ENCODE measurements around the gene SPTLC3.
"Not testable (repeated sequence)": the region's sequence is repeated elsewhere in the genome, so short reads cannot be mapped to it uniquely, and the experiment has no call there.

SPTLC3 gene

GRCh38 chr20:13008761-13009681 is at the start of gene SPTLC3:
SPTLC3 (plus strand) TSS chr20:13008972; CDS start chr20:13009268, 296 bp downstream.
- DNase-seq = no peak

- no peak for DNase-seq
These were observed 47.0 kb upstream of the SPTLC3 start for GRCh38 chr20:12961725-12962124.

DNA sequence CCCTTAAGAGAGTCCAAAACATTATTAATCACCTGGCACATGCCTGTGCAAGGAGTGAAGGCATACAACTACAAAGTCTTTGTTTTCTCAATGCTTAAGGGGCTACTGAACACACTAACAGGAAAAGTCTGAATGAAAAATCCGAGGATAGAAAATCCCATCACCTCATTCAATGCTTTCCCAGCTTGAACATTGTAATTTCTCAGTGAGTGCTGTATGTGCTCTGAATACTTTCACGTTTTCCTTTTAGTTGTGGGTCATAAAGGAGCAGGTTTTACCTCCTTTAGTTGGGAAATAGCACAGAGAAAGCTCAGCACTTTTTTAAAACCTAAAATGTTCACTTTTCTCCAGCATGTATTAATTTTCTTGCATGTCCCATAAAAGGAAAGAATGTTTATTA is 45.9 kb upstream of the SPTLC3 start:
- no peak for DNase-seq

DNA sequence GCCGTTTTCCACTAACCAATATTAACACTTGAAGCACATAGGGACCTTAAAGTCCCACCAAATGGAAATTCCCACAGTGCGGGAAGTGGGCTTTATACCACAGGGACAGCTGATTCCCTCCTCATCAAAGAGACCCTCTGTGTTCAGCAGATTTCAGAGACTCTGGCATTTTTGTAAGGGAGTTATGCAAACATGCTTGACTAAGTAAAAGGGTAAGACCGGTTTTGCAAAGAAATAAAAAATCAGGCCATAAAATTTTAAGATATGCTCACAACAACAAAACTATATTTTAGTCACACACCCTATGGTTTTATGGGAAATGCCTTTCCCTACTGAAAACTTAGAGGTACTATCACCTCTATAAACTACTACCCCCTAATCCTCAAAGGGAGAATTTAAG is 45.4 kb upstream of the SPTLC3 start:
- no peak for DNase-seq

- no peak for DNase-seq
These were observed 43.4 kb upstream of the SPTLC3 start for GRCh38 chr20:12965212-12965869.

- DNase-seq = no peak
These were observed 42.9 kb upstream of the SPTLC3 start for GRCh38 chr20:12965870-12966251.

- peak in 1 of 2 experiments; percentile 31 for DNase-seq
These were observed 42.2 kb upstream of the SPTLC3 start for GRCh38 chr20:12966468-12967085.

GRCh38 chr20:12967932-12968331 is 40.8 kb upstream of the SPTLC3 start:
- DNase-seq = no peak

DNA sequence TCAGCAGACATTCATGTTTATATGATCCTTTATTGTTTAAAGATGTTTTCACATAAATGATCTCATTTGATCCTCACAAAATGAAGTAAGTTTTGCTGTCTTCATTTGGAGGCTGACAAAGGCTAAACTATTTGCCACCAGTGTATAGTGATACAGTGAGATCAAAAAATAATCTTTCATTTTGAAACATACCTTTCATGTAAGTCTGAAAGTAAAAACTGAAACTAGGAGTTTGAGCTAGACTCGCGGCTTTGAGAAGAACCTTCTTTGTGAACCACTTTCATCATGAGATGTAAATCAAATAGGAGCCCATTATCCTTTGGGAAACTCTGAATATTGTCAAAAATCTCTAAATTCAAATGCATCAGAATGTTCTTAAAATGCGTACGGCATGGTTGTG is 40.3 kb upstream of the SPTLC3 start:
- DNase-seq = no peak

GRCh38 chr20:12969071-12969669 is 39.6 kb upstream of the SPTLC3 start:
- DNase-seq = no peak

DNA sequence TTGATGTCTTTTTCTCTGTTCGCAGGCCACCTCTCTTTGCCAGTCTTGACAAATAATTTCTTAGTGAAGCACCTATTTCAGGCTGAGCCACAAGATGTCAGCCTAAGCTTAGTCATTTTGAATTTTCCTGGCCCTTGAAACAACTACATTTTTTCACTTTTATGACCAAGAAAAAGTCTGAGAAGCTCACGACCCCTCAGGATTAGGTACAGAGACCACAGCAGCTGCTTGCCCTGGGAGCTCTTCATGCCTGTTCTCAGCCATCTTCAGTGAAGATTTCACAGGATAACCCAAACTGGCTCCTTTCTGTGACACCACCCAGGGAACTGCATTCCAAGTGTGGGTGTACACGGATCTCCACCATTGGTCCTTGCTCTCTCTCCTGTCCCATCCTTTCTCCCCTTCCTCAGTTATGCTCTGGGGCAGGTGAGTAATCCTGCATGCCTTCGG is 38.4 kb upstream of the SPTLC3 start:
- DNase-seq = peak in 1 of 2 experiments; percentile 23

DNA sequence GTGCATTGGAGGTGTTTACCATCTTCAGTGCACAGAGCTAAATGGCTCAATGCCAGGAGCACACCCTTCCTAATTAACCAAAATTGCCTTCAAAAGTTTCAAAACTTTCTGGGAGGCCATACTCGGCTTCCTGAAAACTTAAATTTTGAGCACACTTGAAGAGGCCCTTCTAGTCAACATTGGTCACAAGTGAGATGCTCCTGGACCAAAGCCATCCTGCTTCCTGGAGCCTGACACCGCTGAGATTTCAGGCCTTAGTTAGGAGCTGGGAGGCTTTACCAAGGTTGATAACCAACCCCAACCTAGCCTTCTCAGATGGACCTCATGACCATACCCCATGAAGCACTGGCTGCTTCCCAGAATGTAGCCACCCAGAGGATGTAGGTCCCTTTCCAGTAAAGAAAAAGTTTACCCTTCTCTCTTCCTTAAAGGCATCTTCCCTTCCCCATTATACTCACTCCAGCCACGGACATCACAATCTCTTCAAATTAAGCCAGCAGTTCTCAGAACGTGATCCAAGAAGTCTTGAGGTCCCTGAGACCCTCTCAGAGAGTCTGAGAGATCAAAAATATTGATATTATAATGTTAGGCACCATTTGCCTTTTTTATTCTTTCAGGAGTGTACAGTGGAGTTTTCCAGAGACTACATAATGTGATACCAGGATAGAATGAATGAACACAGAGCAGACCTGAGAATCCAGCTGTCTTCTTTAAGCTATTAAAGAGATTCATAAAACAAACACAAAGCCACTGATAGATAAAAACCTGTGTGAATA is 32.8 kb upstream of the SPTLC3 start:
- DNase-seq = no peak

DNA sequence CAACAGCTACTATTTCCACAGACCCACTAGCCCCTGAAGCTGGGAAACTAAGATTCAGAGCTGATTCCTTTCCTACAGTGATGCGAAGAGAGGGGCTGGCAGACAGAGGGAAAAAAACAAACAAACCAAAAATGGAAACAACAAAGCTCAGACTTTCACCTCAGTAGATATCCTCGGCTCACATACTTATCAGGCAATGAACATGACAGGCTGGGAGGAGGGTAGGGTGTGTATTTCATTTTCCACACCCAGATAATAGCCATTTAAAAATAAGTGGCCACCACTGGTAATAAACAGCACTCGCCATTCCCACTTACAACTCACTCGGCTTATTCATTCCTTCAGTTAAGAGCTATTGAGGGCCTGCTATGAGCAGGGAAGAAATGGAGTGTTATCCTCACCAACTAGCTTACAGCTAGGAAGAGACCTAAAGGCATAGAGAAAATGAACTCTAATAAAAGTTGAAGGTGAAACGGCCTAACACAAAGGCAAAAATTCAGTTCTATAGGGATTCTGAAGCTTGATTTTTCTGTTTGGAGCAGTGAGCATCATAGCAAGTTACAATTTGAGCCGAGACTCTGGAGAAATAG is 32.0 kb upstream of the SPTLC3 start:
- DNase-seq = no peak

GRCh38 chr20:12977328-12978125 is 31.2 kb upstream of the SPTLC3 start:
- DNase-seq = no peak

DNA sequence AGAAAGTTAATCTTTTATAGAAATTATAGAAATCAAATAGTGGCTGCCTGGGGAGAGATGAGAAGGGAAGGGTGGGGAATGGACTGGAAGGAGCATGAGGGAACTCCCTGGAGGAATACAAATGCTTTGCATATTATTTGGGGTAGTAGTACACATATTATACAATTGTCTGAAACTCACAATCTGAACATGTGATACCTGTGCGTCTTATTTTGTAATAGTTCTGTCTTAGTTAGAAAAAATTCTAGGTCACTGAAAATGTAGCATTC is 30.7 kb upstream of the SPTLC3 start:
- no peak for DNase-seq

- no peak for DNase-seq
These were observed 29.9 kb upstream of the SPTLC3 start for GRCh38 chr20:12978613-12979495.

- DNase-seq = not testable (repeated sequence)
These were observed 29.1 kb upstream of the SPTLC3 start for GRCh38 chr20:12979713-12980112.

GRCh38 chr20:12982098-12982497 is 26.7 kb upstream of the SPTLC3 start:
- no peak for DNase-seq

DNA sequence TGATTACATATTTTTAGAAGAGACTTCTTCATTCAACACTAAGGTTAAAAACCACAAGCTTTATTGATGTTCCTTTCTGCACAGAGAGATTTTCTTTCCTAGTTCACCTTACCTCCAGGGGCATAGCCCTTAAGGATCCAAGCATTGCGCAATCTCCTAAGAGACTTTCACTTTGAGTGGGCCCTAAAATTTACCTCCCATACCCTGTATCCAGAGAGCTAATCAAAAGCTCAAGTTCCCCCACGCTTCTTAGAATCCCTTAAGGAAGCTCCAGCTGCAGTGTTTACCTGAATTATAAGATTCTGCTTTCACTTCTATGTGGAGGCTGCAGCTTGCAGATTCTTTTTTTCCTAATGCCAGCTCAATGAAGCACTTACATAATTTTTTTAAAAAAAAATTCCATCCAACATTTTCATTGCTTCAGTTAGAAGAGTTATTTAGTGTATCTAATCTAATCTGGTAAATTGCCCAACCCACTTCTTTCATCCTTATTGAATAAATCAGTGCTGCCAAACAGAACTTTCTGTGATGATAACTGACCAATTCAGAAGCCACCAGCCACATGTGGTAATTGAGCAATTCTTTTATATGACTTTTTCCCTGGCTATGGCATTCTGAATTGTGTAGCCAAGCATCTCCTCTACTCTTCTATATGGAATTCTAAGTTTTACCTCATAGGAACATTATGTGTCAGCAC is 24.6 kb upstream of the SPTLC3 start:
- DNase-seq = no peak

- DNase-seq = no peak
These were observed 23.9 kb upstream of the SPTLC3 start for GRCh38 chr20:12984863-12985262.
